HEK293 (cell line): Measurements from ENCODE around the gene NELL1.

ENCODE experiments used
- SCRT1 ChIP-seq: fragments of 450-650 bp; formaldehyde crosslinking; IDR thresholded peaks from 2 replicates; pipeline ENCODE4 v1.5.1; 2016; ENCODE audit warnings: missing biosample characterization, missing genetic modification characterization, borderline replicate concordance
- TF ChIP-seq, protein P1 (sequence below): fragments of 450-650 bp; formaldehyde crosslinking; optimal IDR thresholded peaks from 2 replicates; pipeline ENCODE3; 2016; ENCODE audit warnings: missing biosample characterization, mild to moderate bottlenecking, missing genetic modification characterization

DNA sequence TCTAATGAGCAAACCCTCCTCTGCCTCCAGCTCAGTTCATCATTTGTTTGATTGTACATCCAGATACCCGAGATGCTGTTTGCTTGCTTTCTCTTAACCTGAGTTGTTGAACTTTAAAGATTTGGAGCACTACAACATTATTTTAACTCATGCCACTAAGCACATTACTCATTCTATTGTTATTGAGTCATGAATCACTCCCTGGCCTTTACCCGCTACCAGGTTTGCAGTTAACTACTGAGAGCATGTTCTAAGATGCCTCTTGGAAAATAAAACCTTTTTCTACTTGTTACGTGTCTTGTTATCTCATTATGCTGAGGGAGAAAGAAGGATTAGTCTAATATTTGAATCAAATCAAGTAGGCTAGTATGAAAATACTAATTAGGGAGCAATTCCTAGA is 802.9 kb downstream of the NELL1 start:
- TF ChIP-seq SCRT1 (tag by site-specific recombination), result no peak
- TF ChIP-seq, protein P1, sequence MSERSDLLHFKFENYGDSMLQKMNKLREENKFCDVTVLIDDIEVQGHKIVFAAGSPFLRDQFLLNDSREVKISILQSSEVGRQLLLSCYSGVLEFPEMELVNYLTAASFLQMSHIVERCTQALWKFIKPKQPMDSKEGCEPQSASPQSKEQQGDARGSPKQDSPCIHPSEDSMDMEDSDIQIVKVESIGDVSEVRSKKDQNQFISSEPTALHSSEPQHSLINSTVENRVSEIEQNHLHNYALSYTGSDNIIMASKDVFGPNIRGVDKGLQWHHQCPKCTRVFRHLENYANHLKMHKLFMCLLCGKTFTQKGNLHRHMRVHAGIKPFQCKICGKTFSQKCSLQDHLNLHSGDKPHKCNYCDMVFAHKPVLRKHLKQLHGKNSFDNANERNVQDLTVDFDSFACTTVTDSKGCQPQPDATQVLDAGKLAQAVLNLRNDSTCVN (tag by site-specific recombination), result no peak
